Breast epithelium (tissue), 3 donors: Measurements from ENCODE around the gene FAM81A.

Experiments used
- POLR2A ChIP-seq: fragments of 450-650 bp; IDR thresholded peaks from one replicate; pipeline ENCODE4 v1.6.1; 2016; ENCODE audit warnings: antibody characterized with exemption, mild to moderate bottlenecking, moderate library complexity
- POLR2AphosphoS5 ChIP-seq, 3 donors: sonication (generic); formaldehyde crosslinking; IDR thresholded peaks; one replicate each; pipeline ENCODE4 v1.6.1; 2017; ENCODE audit warnings: antibody characterized with exemption in 3 of 3
- TF ChIP-seq, protein P1 (sequence below), 3 donors: fragments of 450-650 bp; IDR thresholded peaks; one replicate each; pipeline ENCODE4 v1.5.1; 2016 to 2017; ENCODE audit warnings: antibody characterized with exemption in 3 of 3, mild to moderate bottlenecking in 3 of 3, moderate library complexity in 3 of 3

DNA sequence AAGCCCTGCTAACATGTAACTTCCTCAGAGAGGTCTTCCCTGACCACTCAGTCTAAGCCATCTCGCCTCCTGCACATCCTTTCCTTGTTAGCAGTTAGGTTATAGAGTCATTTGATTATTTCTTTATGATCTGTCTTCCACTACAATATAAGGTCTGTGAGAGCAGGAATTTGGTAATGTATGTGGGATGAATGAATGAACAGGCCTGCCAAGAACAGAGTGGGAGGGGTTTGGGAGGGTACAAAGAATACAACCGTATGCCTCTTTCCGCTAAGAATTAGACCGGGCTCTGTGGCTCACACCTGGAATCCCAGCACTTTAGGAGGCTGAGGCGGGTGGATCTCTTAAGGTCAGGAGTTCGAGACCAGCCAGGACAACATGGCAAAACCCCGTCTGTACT lies 32.9 kb upstream of the FAM81A start:
- TF ChIP-seq POLR2A, result no peak
- TF ChIP-seq, protein P1, sequence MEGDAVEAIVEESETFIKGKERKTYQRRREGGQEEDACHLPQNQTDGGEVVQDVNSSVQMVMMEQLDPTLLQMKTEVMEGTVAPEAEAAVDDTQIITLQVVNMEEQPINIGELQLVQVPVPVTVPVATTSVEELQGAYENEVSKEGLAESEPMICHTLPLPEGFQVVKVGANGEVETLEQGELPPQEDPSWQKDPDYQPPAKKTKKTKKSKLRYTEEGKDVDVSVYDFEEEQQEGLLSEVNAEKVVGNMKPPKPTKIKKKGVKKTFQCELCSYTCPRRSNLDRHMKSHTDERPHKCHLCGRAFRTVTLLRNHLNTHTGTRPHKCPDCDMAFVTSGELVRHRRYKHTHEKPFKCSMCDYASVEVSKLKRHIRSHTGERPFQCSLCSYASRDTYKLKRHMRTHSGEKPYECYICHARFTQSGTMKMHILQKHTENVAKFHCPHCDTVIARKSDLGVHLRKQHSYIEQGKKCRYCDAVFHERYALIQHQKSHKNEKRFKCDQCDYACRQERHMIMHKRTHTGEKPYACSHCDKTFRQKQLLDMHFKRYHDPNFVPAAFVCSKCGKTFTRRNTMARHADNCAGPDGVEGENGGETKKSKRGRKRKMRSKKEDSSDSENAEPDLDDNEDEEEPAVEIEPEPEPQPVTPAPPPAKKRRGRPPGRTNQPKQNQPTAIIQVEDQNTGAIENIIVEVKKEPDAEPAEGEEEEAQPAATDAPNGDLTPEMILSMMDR (IDR thresholded peaks at IDR 0.05), result no peak
- no peak for TF ChIP-seq POLR2AphosphoS5 (IDR thresholded peaks at IDR 0.05)
